HG03442 (cell line): ENCODE results near the gene UBE2I.

Source experiments
- ATAC-seq: cut with Tn5 transposase; IDR thresholded peaks from one replicate; pipeline ENCODE4 v1.9.1; 2021; ENCODE audit warnings: mild to moderate bottlenecking, moderate library complexity; ENCODE audit not compliant: unreplicated experiment

Gene UBE2I

GRCh38 chr16:1277151-1277598 is 32.3 kb upstream of the UBE2I start:
- no peak for ATAC-seq

GRCh38 chr16:1277617-1278282 is 31.7 kb upstream of the UBE2I start:
- ATAC-seq: no peak

GRCh38 chr16:1278477-1278876 is 31.0 kb upstream of the UBE2I start:
- no peak for ATAC-seq

GRCh38 chr16:1279081-1279944 is 30.1 kb upstream of the UBE2I start:
- no peak for ATAC-seq

GRCh38 chr16:1279945-1280589 is 29.4 kb upstream of the UBE2I start:
- ATAC-seq: no peak

GRCh38 chr16:1280783-1281182 is 28.7 kb upstream of the UBE2I start:
- ATAC-seq: no peak

GRCh38 chr16:1281517-1281916 is 27.9 kb upstream of the UBE2I start:
- ATAC-seq: no peak

GRCh38 chr16:1282324-1282973 is 27.0 kb upstream of the UBE2I start:
- no peak for ATAC-seq

GRCh38 chr16:1283296-1283695 is 26.1 kb upstream of the UBE2I start:
- no peak for ATAC-seq

- no peak for ATAC-seq
Observed at GRCh38 chr16:1283996-1284616, 25.3 kb upstream of the UBE2I start.

- no peak for ATAC-seq
Observed at GRCh38 chr16:1285669-1286512, 23.5 kb upstream of the UBE2I start.

- ATAC-seq: no peak
Observed at GRCh38 chr16:1286513-1287094, 22.8 kb upstream of the UBE2I start.

GRCh38 chr16:1287982-1288670 is 21.3 kb upstream of the UBE2I start:
- ATAC-seq: no peak

- no peak for ATAC-seq
Observed at GRCh38 chr16:1288813-1289476, 20.5 kb upstream of the UBE2I start.

GRCh38 chr16:1289477-1289866 is 20.0 kb upstream of the UBE2I start:
- no peak for ATAC-seq

GRCh38 chr16:1290063-1290501 is 19.4 kb upstream of the UBE2I start:
- ATAC-seq: no peak

GRCh38 chr16:1290860-1291575 is 18.4 kb upstream of the UBE2I start:
- no peak for ATAC-seq

- ATAC-seq: no peak
Observed at GRCh38 chr16:1291576-1291974, 17.9 kb upstream of the UBE2I start.
